Neural progenitor cell (in vitro differentiated cells): Measurements from ENCODE around the gene ZBTB20. TPM values are rescaled to one million over a fixed set of nuclear protein-coding genes. Genes with fewer than 3 reads are reported as not detected.

Source experiments
- DNase-seq: peaks from one replicate; pipeline ENCODE4 v3.0.0-alpha.2; 2016; ENCODE audit warnings: low spot score
- H2AFZ ChIP-seq: fragments of 200-600 bp; sonication (generic); replicated peaks from 2 replicates; pipeline ENCODE4 v1.6.1; 2016; ENCODE audit warnings: antibody characterized with exemption
- H3F3A ChIP-seq: fragments of 200-600 bp; sonication (generic); 2 replicates; pipeline ENCODE4 v1.6.1; 2016; ENCODE audit warnings: antibody characterized with exemption, low read depth
- H3K27ac ChIP-seq: fragments of 200-600 bp; sonication (generic); 2 replicates; pipeline ENCODE4 v1.5.1; 2016; ENCODE audit warnings: mild to moderate bottlenecking
- H3K27me3 ChIP-seq: fragments of 200-600 bp; sonication (generic); 2 replicates; pipeline ENCODE4 v1.6.1; 2016; ENCODE audit warnings: mild to moderate bottlenecking, moderate library complexity
- H3K36me3 ChIP-seq: fragments of 200-600 bp; sonication (generic); 2 replicates; pipeline ENCODE4 v1.5.1; 2016
- H3K4me1 ChIP-seq: fragments of 200-600 bp; sonication (generic); 2 replicates; pipeline ENCODE4 v1.6.1; 2016; ENCODE audit warnings: mixed run types
- H3K4me2 ChIP-seq: fragments of 200-600 bp; sonication (generic); 2 replicates; pipeline ENCODE4 v1.6.1; 2016
- H3K4me3 ChIP-seq: fragments of 200-600 bp; sonication (generic); 2 replicates; pipeline ENCODE4 v1.5.1; 2016
- H3K79me2 ChIP-seq: fragments of 200-600 bp; sonication (generic); 2 replicates; pipeline ENCODE4 v1.6.1; 2016; ENCODE audit warnings: low read depth
- H3K9ac ChIP-seq: fragments of 200-600 bp; sonication (generic); 2 replicates; pipeline ENCODE4 v1.6.1; 2016
- H3K9me3 ChIP-seq: fragments of 200-600 bp; sonication (generic); 2 replicates; pipeline ENCODE4 v1.5.1; 2016; ENCODE audit warnings: low read depth
- H4K20me1 ChIP-seq: fragments of 200-600 bp; sonication (generic); 2 replicates; pipeline ENCODE4 v1.6.1; 2016; ENCODE audit warnings: low read depth
- H3K27ac Mint-ChIP-seq: 3 replicates; pipeline ENCODE4 v1.8.0; 2021; ENCODE audit warnings: mixed read lengths
- H3K27me3 Mint-ChIP-seq: 2 replicates; pipeline ENCODE4 v1.8.0; 2022; ENCODE audit warnings: low read depth, mild to moderate bottlenecking, inconsistent platforms, moderate library complexity, mixed read lengths; ENCODE audit not compliant: insufficient read depth
- H3K36me3 Mint-ChIP-seq: 3 replicates; pipeline ENCODE4 v1.8.0; 2021; ENCODE audit warnings: mixed read lengths
- H3K4me1 Mint-ChIP-seq: 3 replicates; pipeline ENCODE4 v1.8.0; 2021; ENCODE audit warnings: mixed read lengths
- H3K4me3 Mint-ChIP-seq: 3 replicates; pipeline ENCODE4 v1.8.0; 2021; ENCODE audit warnings: mild to moderate bottlenecking, moderate library complexity, mixed read lengths
- H3K9me3 Mint-ChIP-seq: 3 replicates; pipeline ENCODE4 v1.8.0; 2020; ENCODE audit warnings: mixed read lengths
- CTCF ChIP-seq: fragments of 200-600 bp; sonication (generic); IDR thresholded peaks from 2 replicates; pipeline ENCODE4 v1.5.1; 2017; ENCODE audit warnings: antibody characterized with exemption, mild to moderate bottlenecking
- EZH2 ChIP-seq: fragments of 200-600 bp; sonication (generic); IDR thresholded peaks from 2 replicates; pipeline ENCODE4 v1.6.1; 2017; ENCODE audit warnings: antibody characterized with exemption, mild to moderate bottlenecking, moderate library complexity
- EZH2phosphoT487 ChIP-seq: fragments of 200-600 bp; sonication (generic); IDR thresholded peaks from 2 replicates; pipeline ENCODE4 v1.6.1; 2017; ENCODE audit warnings: antibody characterized with exemption
- total RNA-seq: library from RNA; depleted of rRNA; stranded (reverse); fragments of >200 nt; gene quantifications from 2 replicates; pipeline ENCODE4 v1.2.3, GENCODE V29; 2015; ENCODE audit warnings: low replicate concordance

ZBTB20 gene
- total RNA-seq, 1 donor from 2014 or later: 1.9 TPM

- no peak overlapping the region for H3K27ac ChIP-seq
- no peaks in the 10 kb centered on the region for H3K27me3 Mint-ChIP-seq
- no peak overlapping the region for H3K9ac ChIP-seq
- H3K36me3 Mint-ChIP-seq: no peaks in the 10 kb centered on the region
- no peaks in the 10 kb centered on the region for H3F3A ChIP-seq
- H3K4me3 ChIP-seq: no peak overlapping the region
- no peaks in the 10 kb centered on the region for H3K9me3 ChIP-seq
- no peak overlapping the region for H3K4me3 Mint-ChIP-seq
- peaks cover 11% of the 10 kb centered on the region for H3K4me1 ChIP-seq
- no peaks in the 10 kb centered on the region for H4K20me1 ChIP-seq
- no peaks in the 10 kb centered on the region for H3K27me3 ChIP-seq
- no peaks in the 10 kb centered on the region for H3K9me3 Mint-ChIP-seq
- H2AFZ ChIP-seq: no peak overlapping the region
- no peak for TF ChIP-seq CTCF
- TF ChIP-seq EZH2phosphoT487: no peak
- no peak for TF ChIP-seq EZH2
- no peak overlapping the region for H3K4me2 ChIP-seq
- no peaks in the 10 kb centered on the region for H3K36me3 ChIP-seq
- no peak for DNase-seq
- H3K4me1 Mint-ChIP-seq: peaks cover 15% of the 10 kb centered on the region
- H3K27ac Mint-ChIP-seq: no peak overlapping the region
- no peaks in the 10 kb centered on the region for H3K79me2 ChIP-seq
Measured at GRCh38 chr3:114873591-114873990, 273.5 kb downstream of the ZBTB20 start.

- Mint-ChIP-seq H3K27me3 (no peaks in the 10 kb centered on the region), H3K4me3 (no peak overlapping the region), H3K36me3 (no peaks in the 10 kb centered on the region), H3K4me1 (peaks cover 5% of the 10 kb centered on the region), H3K27ac (no peak overlapping the region), H3K9me3 (no peaks in the 10 kb centered on the region)
- no peak for TF ChIP-seq EZH2
- no peak for TF ChIP-seq EZH2phosphoT487
- no peak for TF ChIP-seq CTCF
- Histone ChIP-seq H3K79me2 (no peaks in the 10 kb centered on the region), H3K9me3 (no peaks in the 10 kb centered on the region), H3K4me3 (no peak overlapping the region), H3K36me3 (no peaks in the 10 kb centered on the region), H3K4me1 (peaks cover 3% of the 10 kb centered on the region), H3K27me3 (no peaks in the 10 kb centered on the region), H3K4me2 (no peak overlapping the region), H2AFZ (no peak overlapping the region), H3K9ac (no peak overlapping the region), H3F3A (no peaks in the 10 kb centered on the region), H4K20me1 (no peaks in the 10 kb centered on the region), H3K27ac (no peak overlapping the region)
- no peak for DNase-seq
Measured at GRCh38 chr3:114872588-114872987, 274.5 kb downstream of the ZBTB20 start.

GRCh38 chr3:114872050-114872449 lies 275.0 kb downstream of the ZBTB20 start:
- Histone ChIP-seq H3K9me3 (no peaks in the 10 kb centered on the region), H3K4me1 (no peaks in the 10 kb centered on the region), H3K79me2 (no peaks in the 10 kb centered on the region), H3K9ac (no peak overlapping the region), H3K36me3 (no peaks in the 10 kb centered on the region), H3K27me3 (no peaks in the 10 kb centered on the region), H3F3A (no peaks in the 10 kb centered on the region), H3K4me2 (no peak overlapping the region), H4K20me1 (no peaks in the 10 kb centered on the region), H3K4me3 (no peak overlapping the region), H2AFZ (no peak overlapping the region), H3K27ac (no peak overlapping the region)
- no peak overlapping the region for H3K4me3 Mint-ChIP-seq
- no peaks in the 10 kb centered on the region for H3K27me3 Mint-ChIP-seq
- H3K27ac Mint-ChIP-seq: no peak overlapping the region
- DNase-seq: no peak
- no peaks in the 10 kb centered on the region for H3K9me3 Mint-ChIP-seq
- no peaks in the 10 kb centered on the region for H3K36me3 Mint-ChIP-seq
- no peaks in the 10 kb centered on the region for H3K4me1 Mint-ChIP-seq
- no peak for TF ChIP-seq CTCF
- no peak for TF ChIP-seq EZH2phosphoT487
- TF ChIP-seq EZH2: no peak
